SK-N-MC (cell line): Measurements from ENCODE around the gene SMIM10L2A.

ENCODE experiments used
- EZH2 ChIP-seq: fragments of 200-600 bp; sonication (generic); IDR thresholded peaks from one replicate; pipeline ENCODE4 v1.6.1; 2017; ENCODE audit warnings: antibody characterized with exemption
- FOXP2 ChIP-seq: optimal IDR thresholded peaks from 2 replicates; pipeline ENCODE3; 2011; ENCODE audit warnings: mild to moderate bottlenecking, moderate library complexity; ENCODE audit not compliant: insufficient read depth; ENCODE audit errors: extremely low read length, control extremely low read depth
- POLR2AphosphoS5 ChIP-seq: IDR thresholded peaks from 2 replicates; pipeline ENCODE4 v1.6.1; 2012; ENCODE audit warnings: mild to moderate bottlenecking, low read depth, low read length, borderline replicate concordance

- no peak for TF ChIP-seq EZH2
- no peak for TF ChIP-seq POLR2AphosphoS5
- no peak for TF ChIP-seq FOXP2
Measured at GRCh38 chrX:135384161-135384836, 37.4 kb upstream of the SMIM10L2A start.
